Adipocyte (in vitro differentiated cells): ENCODE results near the gene C2orf78.
"Not testable (repeated sequence)": the region's sequence is repeated elsewhere in the genome, so short reads cannot be mapped to it uniquely, and the experiment has no call there.

ENCODE experiments used
- DNase-seq: peaks from one replicate; pipeline ENCODE4 v3.0.0-alpha.2; 2015; ENCODE audit warnings: low read depth
- H3K27me3 ChIP-seq: replicated peaks from 2 replicates; pipeline ENCODE4 v1.7.0; 2013; ENCODE audit warnings: mild to moderate bottlenecking, low read length, moderate library complexity; ENCODE audit not compliant: control insufficient read depth, insufficient read depth
- H3K36me3 ChIP-seq: 2 replicates; pipeline ENCODE4 v1.7.0; 2013; ENCODE audit warnings: low read length, mild to moderate bottlenecking, moderate library complexity; ENCODE audit not compliant: control insufficient read depth, insufficient read depth, severe bottlenecking
- H3K4me1 ChIP-seq: 2 replicates; pipeline ENCODE4 v1.7.0; 2013; ENCODE audit warnings: mild to moderate bottlenecking, low read length, moderate library complexity; ENCODE audit not compliant: control insufficient read depth, insufficient read depth
- H3K4me3 ChIP-seq: 2 replicates; pipeline ENCODE4 v1.7.0; 2013; ENCODE audit warnings: mild to moderate bottlenecking, low read length, moderate library complexity
- H3K9ac ChIP-seq: 2 replicates; pipeline ENCODE4 v1.7.0; 2013; ENCODE audit warnings: mild to moderate bottlenecking, low read length, moderate library complexity
- H3K9me3 ChIP-seq: 2 replicates; pipeline ENCODE4 v1.7.0; 2013; ENCODE audit warnings: mild to moderate bottlenecking, low read length, moderate library complexity; ENCODE audit not compliant: control insufficient read depth

The C2orf78 gene

DNA sequence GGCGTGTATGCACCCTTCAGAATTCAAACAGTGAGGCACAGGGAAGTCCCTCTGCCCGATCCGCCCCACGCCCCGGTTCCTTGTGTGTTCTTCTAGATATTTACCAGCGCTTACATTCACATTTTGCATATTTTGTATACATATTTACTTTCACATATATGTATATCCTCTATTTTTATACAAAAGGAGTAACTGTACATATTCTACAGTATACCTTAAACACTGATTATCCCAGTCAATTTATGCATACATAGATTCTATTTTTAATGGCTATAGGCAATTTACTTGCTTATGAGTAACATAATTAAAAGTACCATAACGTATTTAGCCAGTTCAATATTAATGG, 3.8 kb upstream of the C2orf78 start:
- Histone ChIP-seq H3K4me1 (peaks cover 15% of the 10 kb centered on the region), H3K36me3 (peaks cover 17% of the 10 kb centered on the region), H3K9ac (peak overlapping the region; percentile 94), H3K4me3 (peak overlapping the region; percentile 97), H3K9me3 (no peaks in the 10 kb centered on the region), H3K27me3 (no peaks in the 10 kb centered on the region)
- DNase-seq = no peak

DNA sequence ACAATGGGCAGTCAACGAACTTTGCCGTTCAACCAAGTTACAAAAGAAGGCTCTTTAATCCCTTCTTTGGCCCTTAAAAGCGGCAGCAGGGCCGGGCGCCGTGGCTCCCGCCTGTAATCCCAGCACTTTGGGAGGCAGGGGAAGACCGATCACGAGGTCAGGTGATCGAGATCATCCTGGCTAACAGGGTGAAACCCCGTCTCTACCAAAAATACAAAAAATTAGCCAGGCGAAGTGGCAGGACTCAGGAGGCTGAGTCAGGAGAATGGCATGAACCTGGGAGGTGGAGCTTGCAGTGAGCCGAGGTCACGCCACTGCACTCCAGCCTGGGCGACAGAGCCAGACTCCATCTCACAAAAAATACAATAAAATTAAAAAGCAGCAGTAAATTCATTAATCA, 581 bp upstream of the C2orf78 start:
- H3K4me1 ChIP-seq, DNase-seq, H3K27me3 ChIP-seq: not testable (repeated sequence)

DNA sequence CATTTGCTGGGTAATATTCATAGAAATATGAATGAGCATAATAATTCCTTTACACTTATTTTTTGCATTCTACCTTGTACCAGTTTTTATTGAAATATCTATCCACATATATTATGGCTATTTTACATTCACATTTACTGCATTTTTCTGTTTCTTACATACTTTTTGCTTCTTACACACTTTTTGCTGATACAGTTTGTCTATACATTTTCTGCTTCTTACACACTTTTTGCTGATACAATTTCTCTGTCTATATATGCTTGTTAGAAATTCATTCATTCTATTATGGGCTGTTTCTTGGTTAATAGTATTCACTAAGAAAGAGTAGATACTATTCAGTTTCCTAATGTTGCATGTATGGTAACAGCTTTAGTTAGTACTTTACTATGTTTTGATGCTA, 27.9 kb downstream of the C2orf78 start:
- no peak overlapping the region for H3K9ac ChIP-seq
- H3K4me1 ChIP-seq = no peaks in the 10 kb centered on the region
- DNase-seq = no peak
- peaks cover 36% of the 10 kb centered on the region for H3K27me3 ChIP-seq
- H3K4me3 ChIP-seq = no peak overlapping the region
- no peaks in the 10 kb centered on the region for H3K36me3 ChIP-seq
- no peaks in the 10 kb centered on the region for H3K9me3 ChIP-seq

More for the DNA sequence above, 581 bp upstream of the C2orf78 start:
- H3K36me3 ChIP-seq, H3K4me3 ChIP-seq, H3K9ac ChIP-seq, H3K9me3 ChIP-seq: not testable (repeated sequence)

DNA sequence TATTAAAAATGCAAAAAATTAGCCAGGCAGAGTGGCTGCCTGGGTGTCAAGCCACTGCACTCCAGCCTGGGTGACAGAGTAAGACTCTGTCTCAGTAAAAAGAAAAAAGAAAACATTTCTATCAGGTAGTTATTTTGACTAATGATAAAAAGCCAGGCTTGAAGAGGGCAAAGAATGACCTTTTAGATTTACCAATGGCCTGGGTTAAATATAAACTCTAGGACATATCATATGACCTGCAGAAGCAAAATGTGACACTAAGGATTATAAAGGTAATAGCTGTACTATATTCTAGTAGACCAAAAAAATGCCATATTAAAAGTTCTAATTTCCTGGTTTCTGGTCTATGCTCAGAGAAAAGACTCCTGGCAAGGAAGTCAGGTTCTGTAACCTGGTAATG, 28.7 kb downstream of the C2orf78 start:
- Histone ChIP-seq H3K36me3 (no peaks in the 10 kb centered on the region), H3K27me3 (peaks cover 37% of the 10 kb centered on the region)

DNA sequence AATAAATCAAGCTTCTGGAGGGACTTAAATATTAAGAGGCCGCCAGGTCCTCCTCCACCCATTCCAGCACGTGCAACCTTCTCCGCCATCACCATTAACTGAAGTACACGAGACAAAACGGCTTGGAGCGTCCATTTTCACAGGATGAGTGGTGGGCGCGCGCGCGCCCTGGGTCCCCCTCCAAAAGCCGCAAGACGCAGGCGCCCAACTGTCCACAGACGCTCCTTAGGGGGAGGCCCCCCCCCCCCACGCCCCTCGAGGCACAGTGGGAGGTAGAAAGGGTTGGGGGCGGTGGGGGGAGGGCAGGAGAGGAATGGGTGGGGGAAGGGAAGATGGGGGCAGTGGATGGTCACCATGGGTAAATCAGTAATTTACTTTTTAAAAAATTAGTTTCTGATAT, 34.3 kb downstream of the C2orf78 start:
- no peak overlapping the region for H3K9ac ChIP-seq
- H3K9me3 ChIP-seq = no peaks in the 10 kb centered on the region
- H3K4me1 ChIP-seq = no peaks in the 10 kb centered on the region
- DNase-seq = no peak
- H3K4me3 ChIP-seq = no peak overlapping the region
- no peaks in the 10 kb centered on the region for H3K36me3 ChIP-seq
- H3K27me3 ChIP-seq = peaks cover 50% of the 10 kb centered on the region

More for the DNA sequence above, 28.7 kb downstream of the C2orf78 start:
- H3K9me3 ChIP-seq = no peaks in the 10 kb centered on the region
- H3K9ac ChIP-seq = no peak overlapping the region
- no peak for DNase-seq
- H3K4me1 ChIP-seq = no peaks in the 10 kb centered on the region
- no peak overlapping the region for H3K4me3 ChIP-seq

DNA sequence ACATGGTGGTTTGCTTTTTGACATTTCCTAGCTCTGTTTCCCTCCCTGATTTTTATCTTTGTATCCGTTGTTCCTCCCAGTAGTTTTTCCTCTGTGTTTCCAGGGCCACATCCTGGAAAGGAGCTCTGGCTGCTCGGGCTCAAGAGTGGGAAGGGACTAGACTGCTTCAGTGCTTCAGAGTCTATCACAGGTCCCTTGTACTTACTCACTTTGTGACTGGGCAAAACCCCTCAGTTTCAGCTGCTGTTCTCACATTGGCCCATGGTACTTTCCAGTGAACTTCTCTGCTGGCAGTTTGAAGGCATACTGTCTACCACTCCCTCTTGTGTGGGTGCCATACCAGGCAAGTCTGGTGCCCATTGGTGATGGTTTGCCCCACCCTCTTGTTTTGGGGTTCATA, 37.2 kb downstream of the C2orf78 start:
- Histone ChIP-seq H3K4me3 (no peak overlapping the region), H3K4me1 (peaks cover 9% of the 10 kb centered on the region), H3K9ac (no peak overlapping the region), H3K27me3 (peaks cover 34% of the 10 kb centered on the region), H3K36me3 (no peaks in the 10 kb centered on the region), H3K9me3 (no peaks in the 10 kb centered on the region)
- DNase-seq = no peak

DNA sequence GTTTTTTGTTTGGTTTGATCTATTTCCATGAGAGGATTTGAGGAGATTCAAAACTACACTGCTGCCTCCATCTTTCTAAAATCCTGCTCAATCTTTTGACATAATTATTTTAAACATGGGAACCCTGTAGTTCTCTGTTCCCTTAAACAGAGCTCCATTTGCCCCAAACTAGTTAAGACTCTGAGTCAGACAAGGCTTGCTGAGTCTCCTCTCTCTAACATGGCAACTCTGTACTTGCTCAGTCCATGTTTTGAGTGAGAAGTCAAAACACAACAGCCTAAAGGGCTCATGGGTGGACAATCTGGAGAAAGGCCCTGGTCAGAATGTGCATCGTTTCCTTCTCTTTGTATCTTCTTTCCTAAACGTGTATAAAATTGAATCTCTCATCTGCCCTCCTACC, 37.7 kb downstream of the C2orf78 start:
- Histone ChIP-seq H3K36me3 (no peaks in the 10 kb centered on the region), H3K9ac (no peak overlapping the region), H3K9me3 (no peaks in the 10 kb centered on the region), H3K4me1 (peaks cover 9% of the 10 kb centered on the region), H3K4me3 (no peak overlapping the region), H3K27me3 (peaks cover 30% of the 10 kb centered on the region)
- no peak for DNase-seq

DNA sequence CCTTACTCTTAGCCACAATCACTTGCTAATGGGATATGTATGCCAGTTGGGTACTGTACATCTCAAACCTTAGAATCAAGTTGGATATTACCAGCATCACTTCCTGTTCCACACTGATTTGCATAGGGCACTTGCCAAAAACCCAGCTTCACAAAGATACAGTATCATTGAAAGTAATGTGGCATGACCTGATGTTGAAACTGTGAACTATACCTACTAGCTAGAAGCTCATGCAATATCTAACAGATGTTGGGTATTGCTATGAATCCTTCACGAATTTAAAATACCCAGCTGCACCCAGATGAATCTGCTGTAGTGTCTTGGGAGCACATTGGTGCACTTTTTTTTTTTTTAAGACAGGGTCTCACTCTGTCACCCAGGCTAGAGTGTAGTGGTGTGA, 38.3 kb downstream of the C2orf78 start:
- Histone ChIP-seq H3K36me3 (no peaks in the 10 kb centered on the region), H3K4me3 (no peak overlapping the region), H3K9me3 (no peaks in the 10 kb centered on the region), H3K9ac (no peak overlapping the region), H3K27me3 (peaks cover 29% of the 10 kb centered on the region), H3K4me1 (peaks cover 9% of the 10 kb centered on the region)
- DNase-seq = no peak

DNA sequence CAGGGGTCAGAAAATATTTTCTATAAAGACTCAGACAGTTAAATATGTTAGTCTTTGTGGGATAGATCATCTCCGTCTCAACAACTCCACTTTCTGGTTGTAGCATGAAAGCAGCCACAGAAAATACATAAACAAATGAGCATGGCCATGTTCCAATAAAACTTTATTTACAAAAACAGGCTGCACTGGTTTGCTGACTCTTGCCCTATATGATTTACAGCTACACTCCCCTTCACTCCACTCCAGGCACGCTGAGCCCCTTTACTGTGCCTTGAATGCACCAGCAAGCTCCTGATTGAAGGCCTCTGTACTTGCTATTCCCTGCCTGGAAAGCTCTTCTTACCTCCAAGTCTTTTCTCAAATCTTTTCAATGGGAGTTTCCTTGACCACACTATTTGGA, 39.0 kb downstream of the C2orf78 start:
- Histone ChIP-seq H3K36me3 (no peaks in the 10 kb centered on the region), H3K9ac (no peak overlapping the region), H3K4me1 (peaks cover 9% of the 10 kb centered on the region), H3K27me3 (peaks cover 24% of the 10 kb centered on the region), H3K9me3 (no peaks in the 10 kb centered on the region), H3K4me3 (no peak overlapping the region)
- no peak for DNase-seq

DNA sequence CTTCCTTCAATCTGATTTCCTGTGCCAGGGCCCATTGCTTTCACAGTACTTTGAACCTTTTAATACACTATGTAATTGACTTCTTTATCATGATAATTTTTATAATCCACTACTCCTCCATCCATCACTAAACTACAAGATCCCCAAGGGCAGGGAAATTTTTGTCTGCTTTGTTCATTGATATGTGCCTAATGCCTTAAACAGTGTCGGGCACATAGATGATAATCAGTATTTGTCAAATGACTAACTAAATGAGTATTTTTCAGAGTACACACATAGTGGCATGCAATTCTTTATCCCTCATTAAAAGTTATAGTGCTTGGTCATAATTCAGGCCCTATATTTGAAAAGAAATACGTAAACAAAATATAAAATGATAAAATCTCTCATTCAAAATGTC, 39.4 kb downstream of the C2orf78 start:
- DNase-seq = no peak
- Histone ChIP-seq H3K27me3 (peaks cover 21% of the 10 kb centered on the region), H3K9ac (no peak overlapping the region), H3K9me3 (no peaks in the 10 kb centered on the region), H3K4me1 (peaks cover 13% of the 10 kb centered on the region), H3K4me3 (no peak overlapping the region), H3K36me3 (no peaks in the 10 kb centered on the region)

DNA sequence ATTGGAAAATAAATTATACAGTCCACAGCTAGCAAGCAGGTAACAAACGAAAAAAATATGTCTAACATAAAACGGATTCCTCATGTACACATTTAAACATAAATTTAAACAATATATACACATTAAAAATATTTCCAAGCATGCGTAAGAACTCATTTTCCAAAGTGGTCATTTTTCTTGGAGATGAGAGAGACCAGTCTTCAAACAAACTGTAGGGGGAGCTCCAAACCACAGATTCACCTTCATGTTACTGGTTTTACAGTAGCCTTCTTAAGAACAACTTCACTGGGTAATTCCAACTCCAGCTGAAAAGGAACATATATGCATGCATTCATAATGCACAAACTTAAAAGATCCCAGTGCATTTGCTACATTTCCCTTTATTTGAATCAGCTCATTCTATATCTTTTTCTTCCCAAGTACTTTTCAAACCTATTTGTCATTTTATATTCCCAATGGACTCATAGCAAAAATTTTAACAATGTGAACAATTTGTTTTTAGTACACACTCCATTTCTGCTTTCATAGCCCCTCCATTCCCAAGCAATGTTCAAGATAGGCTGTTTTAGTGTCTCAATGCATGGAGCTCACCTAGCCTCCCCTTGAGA, 40.0 kb downstream of the C2orf78 start:
- Histone ChIP-seq H3K36me3 (no peaks in the 10 kb centered on the region), H3K4me3 (no peak overlapping the region), H3K9ac (peak overlapping the region; percentile 14), H3K4me1 (peaks cover 16% of the 10 kb centered on the region), H3K27me3 (peaks cover 19% of the 10 kb centered on the region), H3K9me3 (no peaks in the 10 kb centered on the region)
- peak; percentile 91 for DNase-seq

DNA sequence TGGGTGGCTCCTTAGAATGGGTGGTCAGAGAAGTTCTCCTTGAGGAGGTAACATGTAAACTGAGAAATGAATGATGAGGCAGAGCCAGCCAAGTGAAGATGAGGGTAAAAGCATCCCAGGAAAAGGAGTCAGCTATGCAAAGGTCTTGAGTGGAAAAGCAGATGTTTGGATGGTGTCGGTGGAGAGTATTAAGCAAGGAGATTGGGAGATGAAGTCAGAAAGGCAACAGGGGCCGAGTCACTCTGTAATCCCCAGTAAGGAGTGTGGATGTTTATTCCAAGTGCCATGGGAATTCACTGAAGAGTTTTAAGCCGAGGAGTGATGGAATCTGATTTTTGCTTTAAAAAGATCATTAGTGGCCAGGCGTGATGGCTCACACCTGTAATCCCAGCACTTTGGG, 41.4 kb downstream of the C2orf78 start:
- H3K36me3 ChIP-seq = no peaks in the 10 kb centered on the region
- peaks cover 11% of the 10 kb centered on the region for H3K27me3 ChIP-seq
- H3K9me3 ChIP-seq = no peaks in the 10 kb centered on the region
- H3K9ac ChIP-seq = no peak overlapping the region
- H3K4me3 ChIP-seq = no peak overlapping the region
- DNase-seq = no peak
- peaks cover 24% of the 10 kb centered on the region for H3K4me1 ChIP-seq
